Esophagus squamous epithelium (tissue), 5 donors: ENCODE data around the gene ZNF846. TPM values are rescaled to one million over a fixed set of nuclear protein-coding genes. Genes with fewer than 3 reads are reported as not detected.
A peak's percentile ranks its signal among the peaks of the same experiment; 100 is the strongest.

Source experiments
- DNase-seq: peaks from one replicate; lab custom pipeline; 2025; lab: John Stamatoyannopoulos, UW
- H3K27ac ChIP-seq, 4 donors: fragments of 200-600 bp; sonication (generic); one replicate each; pipeline ENCODE4 v1.5.1; 2016 to 2019; ENCODE audit warnings: mild to moderate bottlenecking in 1 of 4
- H3K27me3 ChIP-seq, 4 donors: fragments of 200-600 bp; sonication (generic); 1 replicate in 3 of 4; 2 replicates in 1 of 4; pipeline versions ENCODE4 v1.5.1 to v1.6.0; 2017 to 2021; ENCODE audit warnings: antibody characterized with exemption in 1 of 4
- H3K36me3 ChIP-seq, 3 donors: fragments of 200-600 bp; sonication (generic); one replicate each; pipeline ENCODE4 v1.5.1; 2016 to 2019
- H3K4me1 ChIP-seq, 3 donors: fragments of 200-600 bp; sonication (generic); one replicate each; pipeline ENCODE4 v1.5.1; 2017 to 2019
- H3K4me3 ChIP-seq, 4 donors: fragments of 200-600 bp; sonication (generic); 1 replicate in 3 of 4; 2 replicates in 1 of 4; pipeline ENCODE4 v1.5.1; 2016 to 2019; ENCODE audit warnings: mild to moderate bottlenecking in 2 of 4, moderate library complexity in 1 of 4
- H3K9me3 ChIP-seq, 3 donors: fragments of 200-600 bp; sonication (generic); one replicate each; pipeline ENCODE4 v1.5.1; 2016 to 2019
- POLR2A ChIP-seq, 4 donors: fragments of 450-650 bp; IDR thresholded peaks; one replicate each; pipeline ENCODE4 v1.6.1; 2017; ENCODE audit warnings: antibody characterized with exemption in 4 of 4, mild to moderate bottlenecking in 4 of 4, moderate library complexity in 3 of 4
- WGBS, 2 donors: methylation state at CpG; one replicate each; pipeline ENCODE4 v1.1.5; 2018; 5-methylcytosine and 5-hydroxymethylcytosine counted together
- intact Hi-C: fragments of 100-400 bp; cut with DNase I; formaldehyde crosslinking; loops from one replicate; pipeline ENCODE4 v1.15.0; 2022
- total RNA-seq, 4 donors: library from RNA; depleted of rRNA; stranded (reverse); fragments of >200 nt; gene quantifications; one replicate each; pipeline ENCODE4 v1.1.0, GENCODE V29; 2016
- TF ChIP-seq, protein P1 (sequence below), 6 experiments: fragments of 450-650 bp in 4 of 6; fragments of 200-600 bp in 2 of 6; sonication (generic) in 2 of 6; IDR thresholded peaks; one replicate each; pipeline ENCODE4 v1.5.1; 2016 to 2019; ENCODE audit warnings: antibody characterized with exemption in 6 of 6, mild to moderate bottlenecking in 4 of 6, moderate library complexity in 4 of 6
- donor health status: DM: yes; HTN: yes; CAD: no.

The ZNF846 gene
- total RNA-seq, 4 donors from 2014 or later = 10.8 to 18.5 (median 13.5) TPM

DNA sequence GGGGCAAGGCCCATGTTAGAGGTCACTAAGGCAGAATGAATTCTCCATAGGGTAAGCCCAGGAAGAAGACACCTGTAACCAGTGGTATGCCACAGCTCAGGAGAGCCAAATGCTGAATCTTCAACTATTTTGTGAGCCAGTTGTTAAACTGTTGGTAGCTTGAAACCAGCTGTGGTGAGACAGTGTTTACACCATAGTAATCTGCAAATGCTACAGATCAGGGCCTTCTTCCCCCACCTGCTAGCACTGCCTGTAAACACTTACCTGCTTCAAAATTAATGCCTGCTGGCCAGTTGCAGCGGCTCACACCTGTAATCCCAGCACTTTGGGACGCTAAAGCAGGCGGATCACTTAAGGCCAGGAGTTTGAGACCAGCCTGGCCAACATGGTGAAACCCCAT, 38.3 kb upstream of the ZNF846 start:
- Histone ChIP-seq H3K36me3 (peaks cover 10 to 69% (median 23%) of the 10 kb centered on the region in 3 donors), H3K27me3 (no peaks in the 10 kb centered on the region), H3K4me3 (no peak overlapping the region), H3K27ac (no peak overlapping the region), H3K4me1 (no peaks in the 10 kb centered on the region), H3K9me3 (no peaks in the 10 kb centered on the region)
- 92% methylated on average over 3 of the region's 3 CpGs; no CpG with 5 or more reads in 1 of the 2 donors for WGBS, 2 donors
- TF ChIP-seq POLR2A (IDR thresholded peaks at IDR 0.05) = no peak
- TF ChIP-seq, protein P1, sequence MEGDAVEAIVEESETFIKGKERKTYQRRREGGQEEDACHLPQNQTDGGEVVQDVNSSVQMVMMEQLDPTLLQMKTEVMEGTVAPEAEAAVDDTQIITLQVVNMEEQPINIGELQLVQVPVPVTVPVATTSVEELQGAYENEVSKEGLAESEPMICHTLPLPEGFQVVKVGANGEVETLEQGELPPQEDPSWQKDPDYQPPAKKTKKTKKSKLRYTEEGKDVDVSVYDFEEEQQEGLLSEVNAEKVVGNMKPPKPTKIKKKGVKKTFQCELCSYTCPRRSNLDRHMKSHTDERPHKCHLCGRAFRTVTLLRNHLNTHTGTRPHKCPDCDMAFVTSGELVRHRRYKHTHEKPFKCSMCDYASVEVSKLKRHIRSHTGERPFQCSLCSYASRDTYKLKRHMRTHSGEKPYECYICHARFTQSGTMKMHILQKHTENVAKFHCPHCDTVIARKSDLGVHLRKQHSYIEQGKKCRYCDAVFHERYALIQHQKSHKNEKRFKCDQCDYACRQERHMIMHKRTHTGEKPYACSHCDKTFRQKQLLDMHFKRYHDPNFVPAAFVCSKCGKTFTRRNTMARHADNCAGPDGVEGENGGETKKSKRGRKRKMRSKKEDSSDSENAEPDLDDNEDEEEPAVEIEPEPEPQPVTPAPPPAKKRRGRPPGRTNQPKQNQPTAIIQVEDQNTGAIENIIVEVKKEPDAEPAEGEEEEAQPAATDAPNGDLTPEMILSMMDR (IDR thresholded peaks at IDR 0.05) = no peak
- intact Hi-C loops = no loop called here
- DNase-seq = no peak

DNA sequence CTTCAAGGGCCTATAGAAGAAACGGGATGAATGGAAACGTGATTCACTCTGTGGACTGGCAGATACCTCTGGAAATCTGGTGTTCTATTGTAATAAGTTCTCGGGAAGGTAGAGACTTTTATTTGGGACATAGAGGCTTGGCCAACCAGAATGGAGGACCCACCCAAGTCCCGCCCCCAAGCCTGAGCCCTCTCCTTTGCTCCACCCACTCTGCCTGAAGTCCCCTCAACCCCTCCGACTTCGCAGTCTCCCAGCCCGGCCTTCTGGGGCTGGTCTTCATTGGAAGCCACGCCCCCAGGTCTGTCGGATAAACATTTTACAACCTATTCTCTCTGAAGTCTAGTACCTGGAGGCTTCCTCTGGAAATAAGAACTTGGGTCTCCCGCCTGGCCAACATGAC, 33.4 kb upstream of the ZNF846 start:
- intact Hi-C loops = no loop called here
- Histone ChIP-seq H3K4me3 (no peak overlapping the region), H3K27me3 (no peaks in the 10 kb centered on the region), H3K27ac (no peak overlapping the region), H3K36me3 (peaks cover 0 to 21% (median 0%) of the 10 kb centered on the region in 3 donors), H3K9me3 (no peaks in the 10 kb centered on the region), H3K4me1 (peaks cover 0 to 19% (median 0%) of the 10 kb centered on the region in 3 donors)
- no peak for DNase-seq
- TF ChIP-seq, protein P1 (IDR thresholded peaks at IDR 0.05) = no peak
- TF ChIP-seq POLR2A (IDR thresholded peaks at IDR 0.05) = no peak
- 89 to 90% methylated on average over 6 of the region's 10 CpGs for WGBS, 2 donors

DNA sequence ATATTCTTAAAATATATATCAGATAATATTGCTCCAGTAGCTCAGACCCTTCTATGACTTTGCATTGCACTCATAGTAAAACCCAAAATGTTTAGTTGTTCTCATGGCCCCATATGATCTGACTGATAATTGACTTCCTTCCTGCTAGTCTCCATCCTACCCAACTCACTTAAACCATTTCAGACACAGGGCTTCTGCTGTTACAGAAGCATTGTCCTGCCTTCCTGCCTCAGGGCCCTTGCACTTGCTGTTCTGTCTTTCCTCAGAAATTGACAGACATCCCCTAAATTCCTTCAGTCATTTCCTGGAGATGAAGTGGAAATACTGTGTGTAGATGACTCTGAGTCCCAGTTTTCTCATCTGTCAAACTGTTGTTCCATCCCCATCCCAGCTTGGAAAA, 30.6 kb upstream of the ZNF846 start:
- Histone ChIP-seq H3K9me3 (no peaks in the 10 kb centered on the region), H3K36me3 (no peaks in the 10 kb centered on the region), H3K27me3 (no peaks in the 10 kb centered on the region), H3K4me1 (peaks cover 0 to 32% (median 3%) of the 10 kb centered on the region in 3 donors), H3K4me3 (no peak overlapping the region), H3K27ac (no peak overlapping the region)
- no peak for DNase-seq
- TF ChIP-seq POLR2A (IDR thresholded peaks at IDR 0.05) = no peak
- TF ChIP-seq, protein P1 (IDR thresholded peaks at IDR 0.05) = no peak
- intact Hi-C loops = loop anchor here (5.0 kb wide), 1 partner anchor 172 kb away; no protein-coding TSS in a partner anchor

DNA sequence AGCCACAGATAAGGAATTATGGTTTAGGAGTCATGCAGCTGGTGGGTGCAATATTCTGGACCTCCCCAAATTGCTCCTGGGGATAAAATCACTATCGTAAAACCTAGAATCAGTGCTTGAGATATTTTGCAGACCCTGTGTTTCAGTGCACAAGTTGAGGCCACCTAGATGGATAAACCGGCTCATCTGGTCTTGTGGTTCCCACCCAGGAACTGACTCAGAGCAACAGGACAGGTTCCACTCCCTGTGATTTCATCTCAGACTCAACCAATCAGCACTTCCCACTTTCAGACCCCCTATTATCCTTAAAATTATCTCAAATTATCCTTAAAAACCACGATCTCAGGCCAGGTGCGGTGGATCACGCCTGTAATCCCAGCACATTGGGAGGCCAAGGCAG, 29.3 kb upstream of the ZNF846 start:
- WGBS, 2 donors = 31 to 70% methylated on average over 2 to 5 of the region's 5 CpGs
- no peak for DNase-seq
- Histone ChIP-seq H3K27me3 (no peaks in the 10 kb centered on the region), H3K27ac (peak overlapping the region in 3 of 4 donors; percentile 24 to 79 (median 77)), H3K4me3 (no peak overlapping the region), H3K9me3 (no peaks in the 10 kb centered on the region), H3K36me3 (no peaks in the 10 kb centered on the region), H3K4me1 (peaks cover 0 to 36% (median 3%) of the 10 kb centered on the region in 3 donors)
- intact Hi-C loops = loop anchor here (5.0 kb wide), 1 partner anchor 171 kb away; no protein-coding TSS in a partner anchor
- TF ChIP-seq, protein P1 (IDR thresholded peaks at IDR 0.05) = no peak
- TF ChIP-seq POLR2A (IDR thresholded peaks at IDR 0.05) = no peak

DNA sequence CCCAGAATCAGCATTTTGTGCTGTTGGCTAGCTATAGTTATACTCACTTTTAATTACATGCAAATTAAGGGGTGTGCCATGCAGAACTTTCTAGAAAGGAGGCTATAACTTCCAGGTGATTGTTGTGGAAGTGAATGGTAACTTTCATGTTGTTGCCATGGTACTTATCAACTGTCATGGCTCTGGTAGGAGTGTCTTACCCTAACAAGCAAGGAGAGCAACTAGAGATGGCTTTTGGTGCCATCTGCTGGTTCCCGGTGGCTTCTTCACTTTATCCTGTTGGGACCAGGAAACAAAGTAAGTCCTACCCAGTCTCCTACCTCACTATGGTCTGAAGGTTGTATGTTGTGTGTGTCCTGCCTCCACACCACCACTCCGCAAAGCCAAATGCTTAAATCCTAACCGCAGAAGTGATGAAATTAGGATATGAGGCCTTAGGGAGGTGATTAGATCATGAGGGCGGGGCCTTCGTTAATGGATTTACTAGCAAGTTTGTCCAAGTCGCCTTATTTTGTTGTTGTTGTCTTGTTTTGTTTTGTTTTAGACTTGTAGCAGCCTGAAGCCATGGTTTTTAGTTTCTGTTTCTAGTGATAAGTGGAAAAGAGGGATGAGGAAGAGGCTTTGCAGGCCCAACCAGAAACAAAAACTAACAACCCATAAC, 27.7 kb upstream of the ZNF846 start:
- 27 to 40% methylated on average over 6 of the region's 6 CpGs for WGBS, 2 donors
- intact Hi-C loops = loop anchor here (5.0 kb wide), 1 partner anchor 169 kb away; no protein-coding TSS in a partner anchor
- peaks cover 0 to 40% (median 3%) of the 10 kb centered on the region in 3 donors for H3K4me1 ChIP-seq
- TF ChIP-seq, protein P1 (IDR thresholded peaks at IDR 0.05) = peak; percentile 67 to 87 (median 82)
- TF ChIP-seq POLR2A (IDR thresholded peaks at IDR 0.05) = no peak
- H3K27me3 ChIP-seq = no peaks in the 10 kb centered on the region
- peak; percentile 16 for DNase-seq
- no peak overlapping the region for H3K4me3 ChIP-seq
- H3K36me3 ChIP-seq = no peaks in the 10 kb centered on the region
- no peaks in the 10 kb centered on the region for H3K9me3 ChIP-seq
- peak overlapping the region; percentile 7 to 79 (median 56) for H3K27ac ChIP-seq
